ENCODE data around the gene TCTN1. TPM values are rescaled to one million over a fixed set of nuclear protein-coding genes. Genes with fewer than 3 reads are reported as not detected.

The TCTN1 gene
- total and polyA plus RNA-seq, 2 donors (not counting 3 experiments of a cell fraction or from before 2014, with no cell fraction given): 21.1 to 23.3 TPM

DNA sequence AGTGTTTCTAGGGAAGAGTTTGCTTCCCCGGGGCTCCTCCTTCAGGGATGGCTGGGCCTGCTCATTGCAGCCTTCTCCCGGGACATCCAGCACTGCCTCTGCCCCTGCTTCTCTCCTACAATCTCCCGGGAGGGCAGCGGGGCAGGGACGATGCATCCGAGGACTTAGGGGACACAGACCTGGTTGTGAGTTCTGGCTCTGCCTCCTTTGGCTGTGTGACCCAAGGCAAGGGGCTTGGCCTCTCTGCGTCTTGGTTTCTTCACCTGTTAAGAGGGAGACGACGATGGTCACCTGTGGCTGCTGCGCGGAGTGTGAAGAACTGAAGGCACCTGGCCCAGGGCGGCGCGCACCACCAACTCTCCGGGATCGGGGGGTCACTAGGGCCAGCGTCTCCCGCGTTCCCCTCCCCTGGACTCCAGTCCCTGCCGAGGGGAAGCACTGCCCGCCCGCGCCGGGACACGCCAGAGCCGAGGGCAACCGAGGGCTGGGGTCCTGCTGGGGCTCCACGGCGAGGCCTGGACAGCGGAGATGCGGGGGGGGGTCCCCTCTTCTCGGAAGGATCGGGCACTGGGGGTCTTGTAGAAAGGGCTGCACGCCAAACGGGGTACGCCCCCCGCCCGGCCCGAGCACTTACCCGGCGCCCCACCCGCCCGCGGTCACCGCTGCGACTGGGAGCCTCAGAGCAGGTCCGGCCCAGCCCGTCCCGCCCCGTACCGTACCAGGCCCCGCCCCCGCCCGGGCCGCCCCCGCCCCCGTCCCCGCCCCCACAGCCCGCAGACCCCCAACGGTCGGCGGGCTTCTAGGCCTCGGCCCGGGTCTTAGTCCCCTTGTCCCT, 74.7 kb downstream of the TCTN1 start, which contains the start of gene HVCN1:
TSS of gene HVCN1 (minus strand) at position 670 of the 835 bp plus-strand sequence. CDS start 5,870 bp downstream, outside the sequence.
- H3K27ac ChIP-seq (ENCODE audit: insufficient read depth, low read depth, low read length): no peak within 1 kb of the TSS
- no peaks in the 10 kb centered on the region for H3K9me3 ChIP-seq (replicated peaks; ENCODE audit: control insufficient read depth, insufficient read depth, low read length)
- no peak for TF ChIP-seq JUN (IDR thresholded peaks at IDR 0.05; ENCODE audit: borderline replicate concordance, insufficient read depth, insufficient read length, low read depth)
- DNase-seq (ENCODE audit: low read depth, low spot score) (peak; percentile 21), FAIRE-seq (no peak)
- H3K79me2 ChIP-seq (ENCODE audit: control insufficient read depth, insufficient read depth, low read length): no peaks in the 10 kb centered on the region
- dilution Hi-C loops (cut with MboI; ENCODE audit: extremely low pct_ligation_motif_present, low sequenced_read_pairs) (no loop called here), intact Hi-C loops (cut with micrococcal nuclease) (loop anchor here (1.0 kb wide), 1 partner anchor 10 kb away; no protein-coding TSS in a partner anchor)
- H3K4me3 ChIP-seq (replicated peaks in 1 of 3; ENCODE audit: insufficient read depth in 1 of 3, low read depth in 1 of 3, low read length in 3 of 3): peak within 1 kb of the TSS; percentile 45 to 62 (median 53)
- H3K36me3 ChIP-seq (ENCODE audit: control insufficient read depth in 2 of 2, extremely low read depth in 1 of 2, insufficient read depth in 2 of 2, low read length in 2 of 2): no peaks in the 10 kb centered on the region
- ChIA-PET POLR2A (no interaction called here), CTCF (no interaction called here)
- H2AFZ ChIP-seq (ENCODE audit: low read depth, low read length): peak within 1 kb of the TSS; percentile 100
- H3K9ac ChIP-seq (replicated peaks; ENCODE audit: extremely low read depth, insufficient read depth, low read length): peak within 1 kb of the TSS; percentile 55
- peaks cover 10% of the 10 kb centered on the region for H3K4me1 ChIP-seq (ENCODE audit: control insufficient read depth, extremely low read depth, insufficient read depth, low read length)
- no peaks in the 10 kb centered on the region for H4K20me1 ChIP-seq (replicated peaks; ENCODE audit: control insufficient read depth, extremely low read depth, insufficient read depth, low read length)
- H3K4me2 ChIP-seq (ENCODE audit: insufficient read depth, low read length): peak within 1 kb of the TSS; percentile 75
- no peaks in the 10 kb centered on the region for H3K9me1 ChIP-seq (replicated peaks; ENCODE audit: control insufficient read depth, extremely low read depth, insufficient read depth, low read length)
- H3K27me3 ChIP-seq (ENCODE audit: control insufficient read depth in 2 of 2, insufficient read depth in 2 of 2, low read length in 2 of 2): peaks cover 0 to 3% of the 10 kb centered on the region in 2 experiments
- no TSS peak for BruUV-seq (replicated peaks)

DNA sequence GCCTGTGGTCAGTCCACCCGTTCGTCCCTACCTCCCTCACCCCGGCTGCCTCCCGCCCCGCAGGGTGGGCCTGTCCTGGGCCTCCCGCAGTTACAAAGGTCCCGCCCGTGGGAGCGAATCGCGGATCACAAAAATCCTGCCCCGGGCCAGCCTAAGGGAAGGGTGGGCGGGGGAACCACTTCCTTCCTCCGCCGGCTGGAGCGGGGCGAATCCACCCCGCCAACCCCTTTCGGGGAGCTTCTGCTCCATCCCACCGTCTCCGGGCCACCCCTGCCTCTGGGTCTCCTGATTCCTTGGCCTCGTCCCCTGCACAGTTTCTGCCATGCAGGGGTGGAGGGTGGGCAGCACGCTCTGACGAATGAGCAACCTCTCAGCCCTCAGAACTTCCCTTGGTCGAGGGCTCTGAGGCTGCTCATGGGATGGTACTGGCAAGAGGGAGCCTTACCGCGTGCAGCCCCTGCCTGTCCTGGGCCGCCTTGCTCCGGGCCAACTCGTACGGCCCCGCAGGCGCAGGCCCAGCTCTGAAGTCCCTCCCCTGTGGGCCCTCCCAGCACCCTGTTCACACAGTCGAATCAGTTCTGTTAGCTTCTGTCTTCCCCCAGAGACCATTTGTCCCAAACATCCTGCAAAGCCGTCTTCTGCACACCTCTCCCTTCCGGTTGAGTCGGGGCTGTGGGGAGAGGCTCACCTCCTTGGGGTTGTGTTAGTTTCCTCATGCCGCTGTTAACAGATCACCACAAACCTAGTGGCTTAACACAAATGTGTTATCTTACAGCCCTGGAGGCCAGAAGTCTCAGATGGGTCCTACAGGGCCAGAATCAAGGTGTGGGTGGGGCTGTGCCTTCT, 75.6 kb downstream of the TCTN1 start:
- FAIRE-seq: peak; percentile 67
- Histone ChIP-seq H3K27ac (ENCODE audit: insufficient read depth, low read depth, low read length) (no peak overlapping the region), H2AFZ (ENCODE audit: low read depth, low read length) (peak overlapping the region; percentile 100), H3K9ac (replicated peaks; ENCODE audit: extremely low read depth, insufficient read depth, low read length) (peak overlapping the region; percentile 40), H3K79me2 (ENCODE audit: control insufficient read depth, insufficient read depth, low read length) (no peaks in the 10 kb centered on the region), H3K4me3 (replicated peaks in 1 of 3; ENCODE audit: insufficient read depth in 1 of 3, low read depth in 1 of 3, low read length in 3 of 3) (peak overlapping the region in 2 of 3 experiments; percentile 45 to 62), H4K20me1 (replicated peaks; ENCODE audit: control insufficient read depth, extremely low read depth, insufficient read depth, low read length) (no peaks in the 10 kb centered on the region), H3K9me3 (replicated peaks; ENCODE audit: control insufficient read depth, insufficient read depth, low read length) (no peaks in the 10 kb centered on the region), H3K9me1 (replicated peaks; ENCODE audit: control insufficient read depth, extremely low read depth, insufficient read depth, low read length) (no peaks in the 10 kb centered on the region), H3K27me3 (ENCODE audit: control insufficient read depth in 2 of 2, insufficient read depth in 2 of 2, low read length in 2 of 2) (peaks cover 0 to 3% of the 10 kb centered on the region in 2 experiments), H3K36me3 (ENCODE audit: control insufficient read depth in 2 of 2, extremely low read depth in 1 of 2, insufficient read depth in 2 of 2, low read length in 2 of 2) (no peaks in the 10 kb centered on the region), H3K4me2 (ENCODE audit: insufficient read depth, low read length) (peak overlapping the region; percentile 71), H3K4me1 (ENCODE audit: control insufficient read depth, extremely low read depth, insufficient read depth, low read length) (peaks cover 10% of the 10 kb centered on the region)
- CTCF ChIA-PET: interaction anchor here (0.6 to 0.7 kb wide), 2 partner anchors 10 to 63 kb away, joined by 3 read pairs; no protein-coding TSS in a partner anchor
- peak; percentile 43 for DNase-seq (ENCODE audit: low read depth, low spot score)
- POLR2A ChIA-PET: no interaction called here
- dilution Hi-C loops (cut with MboI; ENCODE audit: extremely low pct_ligation_motif_present, low sequenced_read_pairs): no loop called here
- BruUV-seq (replicated peaks): no TSS peak
- TF ChIP-seq FOS (IDR thresholded peaks at IDR 0.05; ENCODE audit: borderline replicate concordance, insufficient read depth, low read length) (no peak), JUN (IDR thresholded peaks at IDR 0.05; ENCODE audit: borderline replicate concordance, insufficient read depth, insufficient read length, low read depth) (no peak), POLR2AphosphoS5 (IDR thresholded peaks at IDR 0.05; ENCODE audit: insufficient read depth, low read depth, low read length) (no peak), EZH2 (IDR thresholded peaks at IDR 0.05; ENCODE audit: borderline replicate concordance, low read depth, low read length, severe bottlenecking) (no peak), MYC (IDR thresholded peaks at IDR 0.05; ENCODE audit: low read depth, low read length) (no peak), GATA2 (IDR thresholded peaks at IDR 0.05; ENCODE audit: insufficient read depth, insufficient read length, low read depth, low read length) (no peak)
- TF ChIP-seq, protein P1, sequence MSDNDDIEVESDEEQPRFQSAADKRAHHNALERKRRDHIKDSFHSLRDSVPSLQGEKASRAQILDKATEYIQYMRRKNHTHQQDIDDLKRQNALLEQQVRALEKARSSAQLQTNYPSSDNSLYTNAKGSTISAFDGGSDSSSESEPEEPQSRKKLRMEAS (IDR thresholded peaks at IDR 0.05; ENCODE audit: insufficient read depth, insufficient read length): no peak
- TF ChIP-seq, protein P2, sequence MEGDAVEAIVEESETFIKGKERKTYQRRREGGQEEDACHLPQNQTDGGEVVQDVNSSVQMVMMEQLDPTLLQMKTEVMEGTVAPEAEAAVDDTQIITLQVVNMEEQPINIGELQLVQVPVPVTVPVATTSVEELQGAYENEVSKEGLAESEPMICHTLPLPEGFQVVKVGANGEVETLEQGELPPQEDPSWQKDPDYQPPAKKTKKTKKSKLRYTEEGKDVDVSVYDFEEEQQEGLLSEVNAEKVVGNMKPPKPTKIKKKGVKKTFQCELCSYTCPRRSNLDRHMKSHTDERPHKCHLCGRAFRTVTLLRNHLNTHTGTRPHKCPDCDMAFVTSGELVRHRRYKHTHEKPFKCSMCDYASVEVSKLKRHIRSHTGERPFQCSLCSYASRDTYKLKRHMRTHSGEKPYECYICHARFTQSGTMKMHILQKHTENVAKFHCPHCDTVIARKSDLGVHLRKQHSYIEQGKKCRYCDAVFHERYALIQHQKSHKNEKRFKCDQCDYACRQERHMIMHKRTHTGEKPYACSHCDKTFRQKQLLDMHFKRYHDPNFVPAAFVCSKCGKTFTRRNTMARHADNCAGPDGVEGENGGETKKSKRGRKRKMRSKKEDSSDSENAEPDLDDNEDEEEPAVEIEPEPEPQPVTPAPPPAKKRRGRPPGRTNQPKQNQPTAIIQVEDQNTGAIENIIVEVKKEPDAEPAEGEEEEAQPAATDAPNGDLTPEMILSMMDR (IDR thresholded peaks at IDR 0.05; ENCODE audit: extremely low read depth in 1 of 2, insufficient read depth in 1 of 2, low read depth in 1 of 2, low read length in 2 of 2): no peak
- intact Hi-C loops (cut with micrococcal nuclease): loop anchor here (1.0 kb wide), 1 partner anchor 9 kb away; no protein-coding TSS in a partner anchor
